H9 (cell line): Measurements from ENCODE around the gene SCARB2. TPM values are rescaled to one million over a fixed set of nuclear protein-coding genes. Genes with fewer than 3 reads are reported as not detected.

Source experiments
- DNase-seq: peaks from one replicate; pipeline ENCODE4 v3.0.0-alpha.2; 2017
- H2AFZ ChIP-seq: one replicate; pipeline ENCODE4 v1.6.1; 2013; ENCODE audit warnings: mild to moderate bottlenecking, low read length, control low read depth, moderate library complexity
- H2AK5ac ChIP-seq: 2 replicates; pipeline ENCODE4 v1.6.1; 2013; ENCODE audit warnings: low read length, control low read depth, mixed read lengths; ENCODE audit not compliant: insufficient read length
- H2BK120ac ChIP-seq: one replicate; pipeline ENCODE4 v1.6.1; 2013; ENCODE audit warnings: low read depth, mild to moderate bottlenecking, low read length, control low read depth, inconsistent platforms; ENCODE audit not compliant: poor library complexity, severe bottlenecking
- H2BK12ac ChIP-seq: 2 replicates; pipeline ENCODE4 v1.6.1; 2013; ENCODE audit warnings: low read length, control low read depth, mixed read lengths, low read depth; ENCODE audit not compliant: insufficient read length
- H2BK15ac ChIP-seq: 2 replicates; pipeline ENCODE4 v1.6.1; 2013; ENCODE audit warnings: low read depth, low read length, control low read depth
- H2BK20ac ChIP-seq: one replicate; pipeline ENCODE4 v1.6.1; 2013; ENCODE audit warnings: low read depth, mild to moderate bottlenecking, low read length, control low read depth, inconsistent platforms; ENCODE audit not compliant: poor library complexity, severe bottlenecking
- H2BK5ac ChIP-seq: 2 replicates; pipeline ENCODE4 v1.6.1; 2013; ENCODE audit warnings: low read length, control low read depth, mixed read lengths; ENCODE audit not compliant: insufficient read length
- H3K14ac ChIP-seq: 2 replicates; pipeline ENCODE4 v1.6.1; 2013; ENCODE audit warnings: low read length, control low read depth; ENCODE audit not compliant: insufficient read depth
- H3K18ac ChIP-seq: 2 replicates; pipeline ENCODE4 v1.6.1; 2013; ENCODE audit warnings: low read depth, mild to moderate bottlenecking, mixed read lengths, low read length, control low read depth; ENCODE audit not compliant: insufficient read length
- H3K23ac ChIP-seq: 2 replicates; pipeline ENCODE4 v1.6.1; 2013; ENCODE audit warnings: low read length, control low read depth, mixed read lengths, low read depth; ENCODE audit not compliant: insufficient read length
- H3K23me2 ChIP-seq: 2 replicates; pipeline ENCODE4 v1.6.1; 2013; ENCODE audit warnings: low read depth, mild to moderate bottlenecking, mixed read lengths, low read length, control low read depth; ENCODE audit not compliant: insufficient read length, poor library complexity, severe bottlenecking
- H3K27ac ChIP-seq: 2 replicates; pipeline ENCODE4 v1.5.1; 2013; ENCODE audit warnings: low read length, control low read depth, mixed read lengths, low read depth; ENCODE audit not compliant: insufficient read length
- H3K27me3 ChIP-seq: 2 replicates; pipeline ENCODE4 v1.6.1; 2013; ENCODE audit warnings: low read length, control low read depth, inconsistent platforms; ENCODE audit not compliant: insufficient read depth
- H3K4ac ChIP-seq: 2 replicates; pipeline ENCODE4 v1.6.1; 2013; ENCODE audit warnings: low read depth, mild to moderate bottlenecking, control low read depth, inconsistent platforms, low read length, moderate library complexity
- H3K4me1 ChIP-seq: 2 replicates; pipeline ENCODE4 v1.6.1; 2013; ENCODE audit warnings: low read length, control low read depth, inconsistent platforms; ENCODE audit not compliant: insufficient read depth
- H3K4me2 ChIP-seq: 2 replicates; pipeline ENCODE4 v1.6.1; 2013; ENCODE audit warnings: low read length, control low read depth, mixed read lengths; ENCODE audit not compliant: insufficient read length, insufficient read depth
- H3K56ac ChIP-seq: 2 replicates; pipeline ENCODE4 v1.6.1; 2013; ENCODE audit warnings: low read depth, mild to moderate bottlenecking, mixed read lengths, low read length, control low read depth; ENCODE audit not compliant: insufficient read length
- H3K79me1 ChIP-seq: 2 replicates; pipeline ENCODE4 v1.6.1; 2013; ENCODE audit warnings: low read depth, mild to moderate bottlenecking, moderate library complexity, low read length, control low read depth, inconsistent platforms; ENCODE audit not compliant: insufficient read depth, poor library complexity, severe bottlenecking
- H3K79me2 ChIP-seq: 2 replicates; pipeline ENCODE4 v1.6.1; 2013; ENCODE audit warnings: low read length, control low read depth, inconsistent platforms; ENCODE audit not compliant: insufficient read depth
- H3K9ac ChIP-seq: 2 replicates; pipeline ENCODE4 v1.6.1; 2013; ENCODE audit warnings: low read length, control low read depth, mixed read lengths; ENCODE audit not compliant: insufficient read length; ENCODE audit errors: extremely low read depth
- H3K9me3 ChIP-seq: one replicate; pipeline ENCODE4 v1.6.1; 2013; ENCODE audit warnings: low read depth, low read length, inconsistent platforms; ENCODE audit not compliant: control insufficient read depth
- H3T11ph ChIP-seq: one replicate; pipeline ENCODE4 v1.6.1; 2013; ENCODE audit warnings: mild to moderate bottlenecking, low read length, control low read depth, inconsistent platforms
- H4K20me1 ChIP-seq: one replicate; pipeline ENCODE4 v1.6.1; 2013; ENCODE audit not compliant: control insufficient read depth, insufficient read length, insufficient read depth
- H4K5ac ChIP-seq: 2 replicates; pipeline ENCODE4 v1.6.1; 2013; ENCODE audit warnings: low read depth, mild to moderate bottlenecking, mixed read lengths, low read length, control low read depth; ENCODE audit not compliant: insufficient read length
- H4K8ac ChIP-seq: replicated peaks from 2 replicates; pipeline ENCODE4 v1.6.1; 2013; ENCODE audit warnings: low read length, control low read depth, mixed read lengths, low read depth; ENCODE audit not compliant: insufficient read length
- H4K91ac ChIP-seq: 2 replicates; pipeline ENCODE4 v1.6.1; 2013; ENCODE audit warnings: low read depth, mild to moderate bottlenecking, moderate library complexity, mixed read lengths, low read length, control low read depth; ENCODE audit not compliant: insufficient read length
- H3K27ac Mint-ChIP-seq, 3 experiments: 2 replicates in 2 of 3; 3 replicates in 1 of 3; pipeline ENCODE4 v1.8.0; 2020 to 2021; ENCODE audit warnings: mixed read lengths in 3 of 3, mild to moderate bottlenecking in 1 of 3, moderate library complexity in 1 of 3
- H3K27me3 Mint-ChIP-seq: 2 replicates; pipeline ENCODE4 v1.8.0; 2021; ENCODE audit warnings: low read depth, mild to moderate bottlenecking, moderate library complexity, mixed read lengths
- H3K36me3 Mint-ChIP-seq, 3 experiments: 2 replicates in 2 of 3; 3 replicates in 1 of 3; pipeline ENCODE4 v1.8.0; 2020 to 2021; ENCODE audit warnings: low read depth in 3 of 3, mixed read lengths in 3 of 3; ENCODE audit not compliant: insufficient read depth in 1 of 3
- H3K4me1 Mint-ChIP-seq, 2 experiments: 2 replicates each; pipeline ENCODE4 v1.8.0; 2020; ENCODE audit warnings: mixed read lengths in 2 of 2
- H3K4me3 Mint-ChIP-seq, 2 experiments: 2 replicates in 1 of 2; 3 replicates in 1 of 2; pipeline ENCODE4 v1.8.0; 2020 to 2021; ENCODE audit warnings: mild to moderate bottlenecking in 2 of 2, mixed read lengths in 2 of 2, moderate library complexity in 1 of 2
- H3K9me3 Mint-ChIP-seq, 2 experiments: 2 replicates in 1 of 2; 3 replicates in 1 of 2; pipeline ENCODE4 v1.8.0; 2020; ENCODE audit warnings: mild to moderate bottlenecking in 2 of 2, mixed read lengths in 2 of 2, moderate library complexity in 1 of 2
- WGBS: extraction: QIAGEN DNeasy Blood & Tissue Kit; methylation state at CpG from one replicate; pipeline ENCODE4 v1.1.7; 2013; ENCODE audit warnings: missing lambda C conversion rate, low lambda C conversion rate, mixed read lengths; ENCODE audit not compliant: insufficient read length; ENCODE audit errors: extremely low coverage; 5-methylcytosine and 5-hydroxymethylcytosine counted together
- total RNA-seq: library from RNA; stranded (reverse); gene quantifications from 2 replicates; pipeline ENCODE4 v1.2.1, GENCODE V29; 2021
- TF ChIP-seq, protein P1 (sequence below): fragments of 200-600 bp; sonication (generic); conservative IDR thresholded peaks from 3 replicates; pipeline ENCODE4 v1.8.0; 2021; ENCODE audit warnings: antibody characterized with exemption, mild to moderate bottlenecking

SCARB2 gene
- total RNA-seq, 1 experiment from 2014 or later = 36.4 TPM

DNA sequence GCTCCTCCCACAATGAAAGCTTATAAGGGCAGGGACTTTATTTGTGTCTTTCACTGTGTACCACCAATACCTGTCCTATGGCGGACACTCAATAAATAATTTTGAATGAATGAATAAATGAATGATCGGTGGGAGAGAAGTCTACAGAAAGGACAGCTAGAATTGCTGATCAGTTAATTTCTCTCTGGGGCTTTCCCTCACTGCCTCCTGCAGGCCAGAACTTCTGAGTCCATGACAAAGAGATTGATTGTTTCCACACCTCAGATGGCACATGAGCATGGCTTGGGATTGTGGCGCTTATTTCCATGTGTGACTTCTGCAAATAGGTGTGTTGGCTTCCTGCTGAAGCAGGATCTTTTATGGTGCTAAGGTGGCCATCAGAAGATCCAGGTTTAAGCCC, 44.2 kb upstream of the SCARB2 start:
- no peaks in the 10 kb centered on the region for H3K23me2 ChIP-seq
- H4K91ac ChIP-seq = no peak overlapping the region
- no peak overlapping the region for H3K27ac ChIP-seq
- H2BK20ac ChIP-seq = no peak overlapping the region
- WGBS = no CpG with 5 or more reads among the region's 3 CpGs
- no peak for DNase-seq
- H2AFZ ChIP-seq = no peak overlapping the region
- Mint-ChIP-seq H3K27me3 (peaks cover 23% of the 10 kb centered on the region), H3K9me3 (no peaks in the 10 kb centered on the region), H3K4me1 (peaks cover under 1 to 3% of the 10 kb centered on the region in 2 experiments; a peak in 1 of 4 replicates), H3K27ac (peak overlapping the region in 1 of 3 experiments; percentile 1; a peak in 1 of 7 replicates), H3K4me3 (no peak overlapping the region), H3K36me3 (no peaks in the 10 kb centered on the region)
- no peak overlapping the region for H2BK12ac ChIP-seq
- no peak overlapping the region for H3K4me2 ChIP-seq
- H2BK15ac ChIP-seq = no peak overlapping the region
- H3K9me3 ChIP-seq = no peaks in the 10 kb centered on the region
- no peak overlapping the region for H3K14ac ChIP-seq
- H3K23ac ChIP-seq = no peak overlapping the region
- H3K79me1 ChIP-seq = no peaks in the 10 kb centered on the region
- no peak overlapping the region for H3T11ph ChIP-seq
- H3K18ac ChIP-seq = no peak overlapping the region
- no peak overlapping the region for H3K4ac ChIP-seq
- no peak overlapping the region for H2BK5ac ChIP-seq
- no peak overlapping the region for H2AK5ac ChIP-seq
- no peak overlapping the region for H3K9ac ChIP-seq
- no peak overlapping the region for H3K56ac ChIP-seq
- H2BK120ac ChIP-seq = no peak overlapping the region
- H4K5ac ChIP-seq = no peak overlapping the region
- TF ChIP-seq, protein P1, sequence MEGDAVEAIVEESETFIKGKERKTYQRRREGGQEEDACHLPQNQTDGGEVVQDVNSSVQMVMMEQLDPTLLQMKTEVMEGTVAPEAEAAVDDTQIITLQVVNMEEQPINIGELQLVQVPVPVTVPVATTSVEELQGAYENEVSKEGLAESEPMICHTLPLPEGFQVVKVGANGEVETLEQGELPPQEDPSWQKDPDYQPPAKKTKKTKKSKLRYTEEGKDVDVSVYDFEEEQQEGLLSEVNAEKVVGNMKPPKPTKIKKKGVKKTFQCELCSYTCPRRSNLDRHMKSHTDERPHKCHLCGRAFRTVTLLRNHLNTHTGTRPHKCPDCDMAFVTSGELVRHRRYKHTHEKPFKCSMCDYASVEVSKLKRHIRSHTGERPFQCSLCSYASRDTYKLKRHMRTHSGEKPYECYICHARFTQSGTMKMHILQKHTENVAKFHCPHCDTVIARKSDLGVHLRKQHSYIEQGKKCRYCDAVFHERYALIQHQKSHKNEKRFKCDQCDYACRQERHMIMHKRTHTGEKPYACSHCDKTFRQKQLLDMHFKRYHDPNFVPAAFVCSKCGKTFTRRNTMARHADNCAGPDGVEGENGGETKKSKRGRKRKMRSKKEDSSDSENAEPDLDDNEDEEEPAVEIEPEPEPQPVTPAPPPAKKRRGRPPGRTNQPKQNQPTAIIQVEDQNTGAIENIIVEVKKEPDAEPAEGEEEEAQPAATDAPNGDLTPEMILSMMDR = 0 out of 3 replicates have a peak, but pooled peaks have one; percentile 13
- H4K20me1 ChIP-seq = no peaks in the 10 kb centered on the region
- no peaks in the 10 kb centered on the region for H3K79me2 ChIP-seq
- H3K27me3 ChIP-seq = no peaks in the 10 kb centered on the region
- no peaks in the 10 kb centered on the region for H3K4me1 ChIP-seq
- no peak overlapping the region for H4K8ac ChIP-seq
